ENCODE data around the gene CLCN7. TPM values are rescaled to one million over a fixed set of nuclear protein-coding genes. Genes with fewer than 3 reads are reported as not detected.

Gene CLCN7
- total and polyA plus RNA-seq, 2 of the 8 experiments (the other 6 are each of a cell fraction or from before 2014, with no cell fraction given), result 38.6 to 81.5 TPM

DNA sequence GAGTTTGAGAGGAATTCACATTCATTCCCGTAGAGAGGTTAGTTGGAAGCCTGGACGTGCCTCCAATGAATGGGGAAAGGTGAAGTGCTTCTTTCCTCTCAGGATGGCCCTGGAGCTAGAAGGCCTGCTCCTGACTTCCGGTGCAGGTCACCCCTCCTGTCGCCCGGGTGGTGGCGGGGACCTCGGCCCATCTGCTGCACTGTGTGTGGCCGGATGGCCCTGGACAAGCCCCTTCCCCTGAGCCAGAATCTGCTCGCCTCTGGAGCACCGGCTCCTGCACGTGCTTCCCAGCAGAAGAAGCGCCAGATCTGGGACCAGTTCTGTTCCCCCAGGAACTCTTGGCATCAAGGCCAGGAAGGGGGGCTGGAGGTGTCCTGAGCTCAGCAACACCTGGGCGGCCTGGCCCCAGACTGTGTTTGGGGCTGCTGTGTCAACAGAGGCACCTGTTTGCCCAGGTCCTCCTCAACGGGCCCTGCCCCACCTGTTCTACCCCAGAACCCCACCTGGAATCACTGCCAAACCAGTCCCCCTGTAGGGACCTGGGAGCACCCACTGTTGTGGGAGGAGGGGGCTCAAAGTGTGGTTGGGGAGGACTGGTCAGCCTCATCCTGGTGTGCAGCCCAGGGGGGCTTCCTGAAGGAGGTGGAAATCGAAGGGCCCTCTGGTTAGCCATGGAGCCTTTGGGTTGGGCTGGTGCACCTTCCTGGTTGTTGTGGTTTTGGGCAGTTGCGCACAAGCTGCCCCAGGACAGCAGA is 49.0 kb downstream of the CLCN7 start (continued):
- TF ChIP-seq CTCF (IDR thresholded peaks at IDR 0.05; ENCODE audit: control extremely low read depth in 1 of 3, insufficient read depth in 1 of 3, low read depth in 1 of 3, low read length in 3 of 3) (no peak), CHD7 (IDR thresholded peaks at IDR 0.05; ENCODE audit: insufficient replicate concordance, low read length) (no peak), RNF2 (IDR thresholded peaks at IDR 0.05; ENCODE audit: borderline replicate concordance, low read depth, low read length, missing control alignments, poor library complexity, severe bottlenecking) (no peak)
